HG03575 (cell line): ENCODE results near the gene PRSS58.

Experiments used
- ATAC-seq: cut with Tn5 transposase; IDR thresholded peaks from one replicate; pipeline ENCODE4 v1.9.1; 2021; ENCODE audit not compliant: unreplicated experiment, insufficient number of reproducible peaks, low FRiP score; ENCODE audit errors: extremely low read depth

The PRSS58 gene

DNA sequence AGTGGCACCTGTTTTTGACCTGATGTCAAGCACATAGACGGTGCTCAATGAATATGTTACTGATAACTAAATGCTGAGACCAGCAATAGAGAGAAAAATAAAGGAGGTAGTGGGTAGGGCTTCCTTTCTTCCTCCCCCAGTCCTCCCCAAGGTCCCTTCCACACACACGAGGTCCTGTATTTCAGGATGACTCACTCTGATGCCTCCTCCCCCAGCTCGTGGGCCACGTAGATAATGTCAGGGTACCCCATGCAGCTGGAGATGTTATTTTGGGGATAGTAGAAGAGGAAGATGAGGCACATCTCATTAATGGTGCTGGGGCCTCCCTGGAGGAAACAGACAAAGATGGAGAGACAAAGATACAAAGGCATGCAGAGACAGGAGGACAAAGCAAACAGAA, 17.3 kb downstream of the PRSS58 start:
- no peak for ATAC-seq

DNA sequence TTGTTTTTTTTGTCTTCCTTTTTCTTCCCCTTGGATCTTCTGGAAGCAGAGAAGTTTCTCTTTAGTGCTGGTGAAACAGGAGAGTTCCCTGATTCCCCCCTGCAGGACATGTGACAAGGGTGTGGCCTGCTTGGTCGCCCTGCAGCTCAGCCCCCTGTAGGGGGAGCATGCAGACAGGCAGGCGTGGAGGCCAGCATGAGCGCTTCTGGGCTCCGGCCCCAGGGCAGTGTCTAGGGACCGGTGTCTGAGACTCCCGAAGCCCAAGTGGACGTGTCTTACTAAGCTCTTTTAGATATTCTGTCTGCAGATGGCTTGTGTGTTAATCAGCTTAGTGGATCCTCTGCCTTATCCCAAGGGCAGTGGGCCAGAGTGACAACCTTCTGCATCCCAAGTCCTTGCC, 26.1 kb downstream of the PRSS58 start:
- ATAC-seq, result no peak

DNA sequence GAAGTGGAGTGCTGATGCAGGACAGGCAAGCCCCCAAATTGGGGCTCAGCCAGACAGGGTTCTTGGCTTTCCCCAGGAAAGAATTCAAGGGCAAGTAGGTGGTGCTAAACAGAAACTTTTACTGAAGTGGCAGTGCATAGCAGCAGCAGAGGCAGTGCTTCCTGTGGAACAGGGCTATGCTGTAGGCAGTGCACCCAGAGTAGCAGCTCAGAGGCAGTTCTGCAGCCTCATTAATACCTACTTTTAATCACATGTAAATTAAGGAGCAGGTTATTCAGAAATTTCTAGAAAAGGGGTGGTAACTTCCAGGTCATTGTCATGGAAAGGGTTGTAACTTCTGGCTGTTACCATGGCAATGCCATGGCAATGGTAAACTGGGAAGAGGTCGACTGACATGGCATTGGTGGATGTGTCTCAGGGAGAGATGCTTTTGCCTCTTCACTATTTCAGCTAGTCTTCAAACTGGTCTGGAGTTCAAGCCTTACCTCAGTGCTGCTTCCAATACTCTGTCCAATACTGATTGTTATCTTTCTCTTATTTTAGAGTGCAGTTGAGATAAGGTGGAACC, 29.2 kb downstream of the PRSS58 start:
- ATAC-seq, result no peak
